Fibroblast of villous mesenchyme (primary cell): ENCODE results near the gene TBC1D25. TPM values are rescaled to one million over a fixed set of nuclear protein-coding genes. Genes with fewer than 3 reads are reported as not detected.
A peak's percentile ranks its signal among the peaks of the same experiment; 100 is the strongest.

Experiments used
- DNase-seq: peaks from one replicate; pipeline ENCODE4 v3.0.0-alpha.2; 2010; ENCODE audit warnings: low read depth
- H3K4me3 ChIP-seq: 2 replicates; pipeline ENCODE4 v1.5.1; 2011; ENCODE audit warnings: low read depth, mild to moderate bottlenecking, low read length
- CTCF ChIP-seq: IDR thresholded peaks from 2 replicates; pipeline ENCODE4 v1.5.1; 2012; ENCODE audit warnings: low read depth, mild to moderate bottlenecking, low read length; ENCODE audit not compliant: insufficient read depth
- small RNA-seq: library from RNA; depleted of rRNA; stranded (forward); fragments of <200 nt; gene quantifications from one replicate; pipeline ENCODE3, GENCODE V24; 2012
- total RNA-seq: library from RNA; depleted of rRNA; stranded (reverse); fragments of >200 nt; gene quantifications from 2 replicates; pipeline ENCODE4 v1.2.3, GENCODE V29; 2012

TBC1D25 gene
- total RNA-seq, 1 donor: 7.8 TPM

GRCh38 chrX:48604701-48605100 is 65.2 kb downstream of the TBC1D25 start:
- TF ChIP-seq CTCF: no peak
- no peak for DNase-seq

GRCh38 chrX:48606091-48606490 is 66.6 kb downstream of the TBC1D25 start:
- peak; percentile 7 for TF ChIP-seq CTCF
- no peak overlapping the region for H3K4me3 ChIP-seq
- DNase-seq: no peak

More at GRCh38 chrX:48604701-48605100, 65.2 kb downstream of the TBC1D25 start:
- H3K4me3 ChIP-seq: no peak overlapping the region

- DNase-seq: no peak
- no peak for TF ChIP-seq CTCF
- H3K4me3 ChIP-seq: no peak overlapping the region
These were observed 72.2 kb downstream of the TBC1D25 start for GRCh38 chrX:48611703-48612102.

Small RNA genes within 50 kb of the gene (small RNA-seq; reads per million reads assigned to genes)
- gene MRPL32P1: not detected

Other genes with a start within 250 kb of the TBC1D25 start
- gene SSX3, start 183.0 kb upstream of the TBC1D25 start, total RNA-seq: not detected in 2 replicates
- gene SSX4, start 156.2 kb upstream of the TBC1D25 start, total RNA-seq: not detected in 2 replicates
- not detected in 2 replicates for gene SSX4B, start 127.8 kb upstream of the TBC1D25 start, total RNA-seq
- gene SLC38A5, start 69.5 kb upstream of the TBC1D25 start, total RNA-seq: 4.2 and 12.5 TPM in 2 replicates
- gene FTSJ1, start 63.5 kb upstream of the TBC1D25 start, total RNA-seq: 53.5 and 74.4 TPM in 2 replicates
- 6.5 and 8.4 TPM in 2 replicates for gene PORCN, start 30.7 kb upstream of the TBC1D25 start, total RNA-seq
- gene EBP, start 17.9 kb upstream of the TBC1D25 start, total RNA-seq: 126 and 200 TPM in 2 replicates
- 121 and 348 TPM in 2 replicates for gene RBM3, start 34.8 kb downstream of the TBC1D25 start, total RNA-seq
- 58.7 and 87.3 TPM in 2 replicates for gene WDR13, start 57.8 kb downstream of the TBC1D25 start, total RNA-seq
- under 0.01 TPM in 1 of 2 replicates, not detected in the other for gene WAS, start 144.1 kb downstream of the TBC1D25 start, total RNA-seq
- 4.8 and 5.6 TPM in 2 replicates for gene SUV39H1, start 157.0 kb downstream of the TBC1D25 start, total RNA-seq
- not detected in 2 replicates for gene GLOD5, start 222.0 kb downstream of the TBC1D25 start, total RNA-seq
- gene GATA1, start 246.9 kb downstream of the TBC1D25 start, total RNA-seq: not detected in 2 replicates